DOHH2 (cell line): ENCODE data around the gene FBXW2.

Source experiments
- H3F3A ChIP-seq: fragments of 200-600 bp; sonication (generic), shearing (Covaris generic); 2 replicates; pipeline ENCODE4 v1.6.0; 2016; ENCODE audit warnings: antibody characterized with exemption, mild to moderate bottlenecking; ENCODE audit not compliant: control insufficient read depth, insufficient read depth
- H3K27ac ChIP-seq: fragments of 200-600 bp; sonication (generic); 2 replicates; pipeline ENCODE4 v1.5.1; 2014; ENCODE audit warnings: low read depth, mild to moderate bottlenecking, low read length, moderate library complexity
- H3K27me3 ChIP-seq: fragments of 200-600 bp; sonication (generic); 2 replicates; pipeline ENCODE4 v1.6.1; 2014; ENCODE audit warnings: mild to moderate bottlenecking, low read length, mixed read lengths; ENCODE audit not compliant: control insufficient read depth
- H3K36me3 ChIP-seq: fragments of 200-600 bp; sonication (generic); 2 replicates; pipeline ENCODE4 v1.6.1; 2014; ENCODE audit warnings: mild to moderate bottlenecking, low read length, moderate library complexity, mixed read lengths; ENCODE audit not compliant: control insufficient read depth
- H3K4me1 ChIP-seq: fragments of 200-600 bp; sonication (generic); 2 replicates; pipeline ENCODE4 v1.6.1; 2014; ENCODE audit warnings: mild to moderate bottlenecking, low read length, mixed read lengths; ENCODE audit not compliant: control insufficient read depth
- H3K4me2 ChIP-seq: fragments of 200-600 bp; sonication (generic); 2 replicates; pipeline ENCODE4 v1.6.0; 2014; ENCODE audit warnings: mild to moderate bottlenecking, low read length, moderate library complexity
- H3K4me3 ChIP-seq: fragments of 200-600 bp; sonication (generic); 2 replicates; pipeline ENCODE4 v1.5.1; 2014; ENCODE audit warnings: mild to moderate bottlenecking, low read length, mixed read lengths
- H3K79me2 ChIP-seq: fragments of 200-600 bp; sonication (generic); 2 replicates; pipeline ENCODE4 v1.6.1; 2014; ENCODE audit warnings: mild to moderate bottlenecking, low read length, mixed read lengths; ENCODE audit not compliant: control insufficient read depth
- H3K9me2 ChIP-seq: fragments of 200-600 bp; sonication (generic); replicated peaks from 2 replicates; pipeline ENCODE4 v1.6.1; 2014; ENCODE audit warnings: mild to moderate bottlenecking, low read length, mixed read lengths; ENCODE audit not compliant: control insufficient read depth
- H3K9me3 ChIP-seq: fragments of 200-600 bp; sonication (generic); 2 replicates; pipeline ENCODE4 v1.6.1; 2014; ENCODE audit warnings: antibody characterized with exemption, low read length, mixed read lengths; ENCODE audit not compliant: control insufficient read depth, insufficient read depth
- H4K20me1 ChIP-seq: fragments of 200-600 bp; sonication (generic); 2 replicates; pipeline ENCODE4 v1.6.0; 2014; ENCODE audit warnings: low read depth, mild to moderate bottlenecking, antibody characterized with exemption, low read length, moderate library complexity; ENCODE audit not compliant: control insufficient read depth, insufficient read depth
- CTCF ChIP-seq: fragments of 200-600 bp; sonication (generic); IDR thresholded peaks from one replicate; pipeline ENCODE4 v1.5.1; 2014; ENCODE audit warnings: antibody characterized with exemption, mild to moderate bottlenecking, low read depth, low read length; ENCODE audit not compliant: poor library complexity, severe bottlenecking
- EZH2phosphoT487 ChIP-seq: fragments of 200-600 bp; sonication (generic); IDR thresholded peaks from 2 replicates; pipeline ENCODE4 v1.6.1; 2017; ENCODE audit warnings: borderline replicate concordance, mild to moderate bottlenecking, antibody characterized with exemption, low read length, moderate library complexity, mixed read lengths

FBXW2 gene

GRCh38 chr9:120713257-120714087, 79.7 kb downstream of the FBXW2 start:
- peak overlapping the region; percentile 89 for H3K4me2 ChIP-seq
- TF ChIP-seq CTCF (peak; percentile 7), EZH2phosphoT487 (no peak)
- H3K4me1 ChIP-seq, result peaks cover 38% of the 10 kb centered on the region
- peak overlapping the region; percentile 86 for H3K4me3 ChIP-seq
- no peak overlapping the region for H3K27ac ChIP-seq
- H3K27me3 ChIP-seq, result no peaks in the 10 kb centered on the region
- no peaks in the 10 kb centered on the region for H3K9me2 ChIP-seq
- H3K9me3 ChIP-seq, result no peaks in the 10 kb centered on the region
- H3F3A ChIP-seq, result peaks cover 6% of the 10 kb centered on the region
- peaks cover 17% of the 10 kb centered on the region for H3K79me2 ChIP-seq
- no peaks in the 10 kb centered on the region for H4K20me1 ChIP-seq
- H3K36me3 ChIP-seq, result no peaks in the 10 kb centered on the region

- no peaks in the 10 kb centered on the region for H4K20me1 ChIP-seq
- no peak overlapping the region for H3K27ac ChIP-seq
- peaks cover 17% of the 10 kb centered on the region for H3K79me2 ChIP-seq
- no peaks in the 10 kb centered on the region for H3K36me3 ChIP-seq
- no peaks in the 10 kb centered on the region for H3K27me3 ChIP-seq
- no peaks in the 10 kb centered on the region for H3K9me3 ChIP-seq
- H3F3A ChIP-seq, result peaks cover 6% of the 10 kb centered on the region
- peak overlapping the region; percentile 89 for H3K4me2 ChIP-seq
- H3K4me3 ChIP-seq, result peak overlapping the region; percentile 86
- H3K4me1 ChIP-seq, result peaks cover 38% of the 10 kb centered on the region
- no peaks in the 10 kb centered on the region for H3K9me2 ChIP-seq
- TF ChIP-seq EZH2phosphoT487 (no peak), CTCF (no peak)
These were observed 80.6 kb downstream of the FBXW2 start for GRCh38 chr9:120712539-120713031.

- peaks cover 6% of the 10 kb centered on the region for H3F3A ChIP-seq
- no peaks in the 10 kb centered on the region for H3K27me3 ChIP-seq
- H3K27ac ChIP-seq, result no peak overlapping the region
- peaks cover 43% of the 10 kb centered on the region for H3K4me1 ChIP-seq
- no peaks in the 10 kb centered on the region for H3K9me3 ChIP-seq
- peak overlapping the region; percentile 89 for H3K4me2 ChIP-seq
- no peaks in the 10 kb centered on the region for H3K9me2 ChIP-seq
- peak overlapping the region; percentile 86 for H3K4me3 ChIP-seq
- TF ChIP-seq EZH2phosphoT487 (no peak), CTCF (no peak)
- peaks cover 17% of the 10 kb centered on the region for H3K79me2 ChIP-seq
- no peaks in the 10 kb centered on the region for H4K20me1 ChIP-seq
- H3K36me3 ChIP-seq, result no peaks in the 10 kb centered on the region
These were observed 81.2 kb downstream of the FBXW2 start for GRCh38 chr9:120711841-120712538.
